GM19193 (cell line): Measurements from ENCODE around the gene ARHGEF37.

Experiments
- POLR2A ChIP-seq: IDR thresholded peaks from 4 replicates; pipeline ENCODE4 v1.6.1; 2011; ENCODE audit not compliant: insufficient read depth, insufficient read length; ENCODE audit errors: extremely low read depth

The ARHGEF37 gene

GRCh38 chr5:149631506-149631905 is 50.2 kb downstream of the ARHGEF37 start:
- TF ChIP-seq POLR2A: no peak

GRCh38 chr5:149632311-149633251 is 51.3 kb downstream of the ARHGEF37 start:
- TF ChIP-seq POLR2A: no peak

DNA sequence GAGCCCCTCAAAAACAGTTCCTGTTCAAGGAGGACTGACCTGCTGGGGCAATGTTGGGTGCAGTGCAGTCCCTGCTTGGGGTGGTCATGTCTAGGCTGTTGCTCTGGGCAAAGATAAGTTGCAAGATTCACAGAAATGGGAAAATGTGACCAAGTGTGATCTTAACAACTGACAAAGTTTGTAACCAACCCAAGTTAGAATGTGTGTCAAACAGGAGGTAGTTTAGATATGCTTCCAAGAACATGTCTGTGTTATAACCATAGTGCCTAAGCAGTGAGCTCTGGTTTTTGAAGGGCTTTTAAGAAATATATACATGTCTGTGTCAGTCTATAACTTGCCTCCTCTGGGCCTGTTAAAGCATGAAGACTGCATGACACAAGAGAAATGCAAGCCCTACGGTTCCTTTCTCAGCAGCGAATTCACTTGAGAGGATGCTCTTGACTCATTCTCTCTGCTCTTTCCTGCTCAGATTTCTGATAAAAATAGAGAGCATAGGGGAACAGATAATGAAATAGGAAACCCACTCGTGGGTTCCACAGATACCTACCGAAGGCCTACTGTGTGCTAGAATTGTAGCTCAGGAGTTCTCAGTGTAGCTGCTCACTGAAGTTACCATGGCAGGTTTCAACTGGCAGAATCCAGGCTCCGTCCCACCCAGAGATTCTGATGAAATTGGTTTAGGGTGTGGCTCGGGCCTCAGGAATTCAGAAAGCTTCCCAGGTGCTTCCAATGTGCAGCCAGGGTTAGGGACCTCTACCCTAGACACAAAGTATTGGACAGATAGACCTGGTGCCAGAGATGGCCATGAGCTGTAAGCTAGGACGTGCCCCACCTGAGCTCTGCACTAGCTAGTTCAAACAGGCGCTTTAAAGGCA is 52.4 kb downstream of the ARHGEF37 start:
- no peak for TF ChIP-seq POLR2A

DNA sequence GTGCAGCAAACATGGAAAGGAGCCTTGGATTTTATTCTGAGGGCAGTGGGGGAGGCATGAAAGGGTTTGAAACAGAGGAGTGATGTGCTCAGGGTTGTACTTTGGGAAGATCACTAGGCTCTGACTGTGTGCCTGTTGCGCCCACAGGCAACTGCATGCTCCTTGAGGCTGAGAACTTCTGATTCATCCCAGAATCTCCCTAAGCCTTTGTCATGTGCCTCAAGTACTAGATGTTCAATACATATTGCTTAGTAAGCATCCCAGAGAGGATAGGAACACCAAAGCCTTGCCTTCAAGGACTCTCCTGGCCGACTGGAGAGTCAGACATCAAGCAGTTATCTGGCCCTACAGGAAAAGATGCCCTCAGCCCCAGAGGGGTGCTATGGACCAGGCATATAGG is 54.1 kb downstream of the ARHGEF37 start:
- no peak for TF ChIP-seq POLR2A

DNA sequence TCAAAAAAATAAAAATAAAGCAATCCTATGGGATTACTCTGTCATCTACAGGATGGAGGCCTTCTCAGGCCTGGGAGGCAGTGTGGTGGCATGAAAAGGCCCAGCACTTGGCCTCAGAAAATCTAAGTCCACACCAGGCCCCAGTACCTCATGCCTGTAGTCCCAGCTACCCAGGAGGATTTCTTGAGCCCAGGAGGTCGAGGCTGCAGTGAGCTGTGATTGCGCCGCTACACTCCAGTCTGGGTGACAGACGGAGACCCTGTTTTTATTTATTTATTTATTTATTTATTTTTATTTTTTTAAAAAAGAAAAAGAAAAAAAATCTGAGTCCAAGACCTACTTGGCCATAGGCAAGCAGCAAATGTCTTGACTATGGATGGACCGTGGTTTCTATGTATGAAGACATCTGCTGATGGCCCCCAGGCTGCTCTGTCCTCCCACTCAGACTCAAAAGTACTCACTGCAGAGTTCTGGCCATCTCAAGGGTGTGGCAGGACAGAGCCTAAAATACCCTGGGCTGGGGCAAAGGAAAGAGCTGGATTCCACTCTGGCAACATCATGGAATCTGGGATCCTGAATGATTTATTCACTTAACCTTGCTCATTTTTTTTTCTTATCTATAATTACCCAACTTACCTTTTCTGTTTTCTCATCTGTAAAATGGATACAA is 55.0 kb downstream of the ARHGEF37 start:
- no peak for TF ChIP-seq POLR2A

- no peak for TF ChIP-seq POLR2A
Observed at GRCh38 chr5:149636861-149637246, 55.6 kb downstream of the ARHGEF37 start.

- no peak for TF ChIP-seq POLR2A
Observed at GRCh38 chr5:149638136-149638535, 56.8 kb downstream of the ARHGEF37 start.

DNA sequence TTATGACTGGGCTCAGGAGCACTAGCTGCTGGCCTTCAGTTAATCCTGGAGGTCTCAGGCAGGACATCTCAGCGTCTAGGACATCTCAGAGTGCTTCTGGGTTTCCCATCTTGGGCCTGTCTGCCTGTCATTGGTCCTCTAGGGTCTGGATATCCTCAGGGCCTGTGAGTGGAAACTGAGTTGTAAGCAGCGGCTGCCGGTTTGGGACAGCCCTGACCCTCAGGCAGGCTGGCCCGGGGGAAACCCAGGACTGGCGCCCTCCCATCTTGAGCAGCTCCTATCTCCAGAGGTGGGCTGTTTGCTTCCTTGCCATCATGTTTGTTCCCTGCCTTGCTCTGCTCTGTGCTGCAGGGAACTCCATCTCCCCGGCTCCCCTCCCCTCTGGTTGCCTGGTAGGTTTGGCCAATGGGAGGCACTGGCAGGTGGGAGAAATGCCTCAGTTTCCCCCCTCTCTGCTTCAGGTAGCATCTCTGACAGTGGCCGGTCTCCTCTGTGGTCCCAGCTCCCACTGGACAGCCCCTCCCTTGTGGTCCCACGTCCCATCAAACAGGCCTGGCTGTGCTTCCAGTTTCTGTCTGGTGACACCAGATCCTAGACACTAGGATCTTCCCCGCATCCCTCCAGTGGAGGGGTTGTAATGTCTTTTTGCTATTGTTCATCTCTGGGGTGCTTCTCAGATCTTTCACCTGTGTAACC is 57.4 kb downstream of the ARHGEF37 start:
- no peak for TF ChIP-seq POLR2A

GRCh38 chr5:149639737-149640136 is 58.4 kb downstream of the ARHGEF37 start:
- TF ChIP-seq POLR2A: no peak

- TF ChIP-seq POLR2A: no peak
Observed at GRCh38 chr5:149640350-149640999, 59.2 kb downstream of the ARHGEF37 start.

- TF ChIP-seq POLR2A: no peak
Observed at GRCh38 chr5:149641000-149641576, 59.8 kb downstream of the ARHGEF37 start.

DNA sequence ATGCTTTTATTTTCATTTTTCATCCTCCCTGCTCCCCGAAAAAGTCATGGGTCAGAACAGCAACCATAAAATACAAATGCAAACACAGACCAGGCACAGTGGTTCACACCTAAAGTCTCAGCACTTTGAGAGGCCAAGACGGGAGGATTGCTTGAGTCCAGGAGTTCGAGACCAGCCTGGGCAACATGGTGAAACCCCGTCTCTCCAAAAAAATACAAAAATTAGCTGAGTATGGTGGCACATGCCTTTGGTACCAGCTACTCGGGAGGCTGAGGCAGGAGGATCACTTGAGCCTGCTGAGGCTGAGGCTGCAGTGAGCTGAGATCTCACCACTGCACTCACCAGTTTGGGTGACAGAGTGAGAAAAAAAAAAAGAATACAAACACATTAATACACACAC is 60.3 kb downstream of the ARHGEF37 start:
- no peak for TF ChIP-seq POLR2A

DNA sequence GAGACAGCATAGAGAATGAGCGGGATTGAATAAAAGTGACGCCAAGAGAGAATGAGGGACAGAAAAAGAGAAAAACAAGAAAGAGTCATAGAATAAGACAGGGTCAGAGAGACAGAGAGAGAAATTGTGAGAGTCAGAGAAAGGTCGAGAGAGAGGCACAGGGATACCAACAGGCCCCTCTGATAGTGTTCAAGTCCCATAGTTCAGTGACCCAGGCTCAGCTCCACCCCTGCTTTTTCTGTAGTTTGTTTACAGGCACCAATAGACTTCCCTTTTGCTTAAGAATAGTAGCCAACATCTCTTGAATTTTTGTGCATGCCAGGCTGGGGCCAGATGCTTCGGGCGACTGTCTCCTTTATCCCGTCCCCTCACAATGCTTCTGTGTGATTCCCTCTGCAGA is 62.5 kb downstream of the ARHGEF37 start:
- TF ChIP-seq POLR2A: no peak

DNA sequence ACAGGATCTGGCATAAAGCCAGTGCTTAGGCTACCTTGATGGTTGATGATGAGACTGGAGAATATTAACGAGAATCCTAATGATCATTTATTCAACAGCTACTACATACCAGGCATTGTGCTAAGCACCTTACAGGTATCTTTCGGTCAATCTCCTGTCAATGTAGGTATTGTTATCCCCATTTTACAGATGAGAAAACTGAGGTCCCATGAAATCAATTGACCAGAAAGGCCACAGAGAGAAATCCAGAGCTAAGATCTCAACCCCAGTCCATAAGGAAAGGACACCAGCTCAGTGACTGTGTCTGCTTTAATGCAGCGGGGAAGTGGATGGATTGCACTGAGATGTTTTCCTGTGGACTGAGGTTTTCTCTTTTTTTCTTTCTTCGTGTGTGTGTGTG is 63.3 kb downstream of the ARHGEF37 start:
- TF ChIP-seq POLR2A: no peak

- no peak for TF ChIP-seq POLR2A
Observed at GRCh38 chr5:149645236-149645635, 63.9 kb downstream of the ARHGEF37 start.

DNA sequence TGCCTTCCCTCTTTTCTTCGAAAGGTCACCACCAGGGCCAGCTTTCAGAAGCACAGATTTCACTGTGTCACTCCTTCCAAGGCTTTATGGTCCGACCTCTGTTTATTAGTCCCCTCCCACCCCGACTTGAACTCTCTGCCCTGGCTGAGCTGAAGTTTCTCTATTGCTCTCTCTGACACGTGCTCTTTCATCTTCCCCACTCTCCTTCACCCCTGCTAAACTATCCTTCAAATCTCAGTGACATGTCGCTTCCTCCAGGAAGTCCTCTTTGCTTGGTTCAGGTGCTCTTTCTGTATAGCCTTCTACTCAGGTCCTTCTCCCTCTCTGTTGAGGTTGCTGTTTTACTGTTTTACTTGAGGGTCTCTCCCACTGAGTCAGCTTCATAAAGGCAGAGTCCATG is 64.4 kb downstream of the ARHGEF37 start:
- no peak for TF ChIP-seq POLR2A
